ENCODE measurements around the gene CHDH. TPM values are rescaled to one million over a fixed set of nuclear protein-coding genes. Genes with fewer than 3 reads are reported as not detected.

Gene CHDH
- total and polyA plus RNA-seq, 2 experiments from 2014 or later = 2.3 to 6.6 TPM

- Histone ChIP-seq H3F3A (replicated peaks; ENCODE audit: low read depth) (no peaks in the 10 kb centered on the region), H3K27ac (ENCODE audit: low read depth) (no peak overlapping the region), H2AFZ (no peak overlapping the region), H3K79me2 (replicated peaks; ENCODE audit: insufficient read depth) (no peaks in the 10 kb centered on the region), H4K20me1 (replicated peaks; ENCODE audit: insufficient read depth) (no peaks in the 10 kb centered on the region), H3K4me1 (ENCODE audit: insufficient read depth) (no peaks in the 10 kb centered on the region), H3K9me2 (ENCODE audit: insufficient read depth) (no peaks in the 10 kb centered on the region), H3K4me2 (no peak overlapping the region), H3K4me3 (no peak overlapping the region), H3K36me3 (ENCODE audit: insufficient read depth) (no peaks in the 10 kb centered on the region), H3K27me3 (ENCODE audit: insufficient read depth) (no peaks in the 10 kb centered on the region)
- Mint-ChIP-seq H3K27ac (no peak overlapping the region), H3K27me3 (ENCODE audit: insufficient read depth, low read depth, poor library complexity) (peaks cover 7% of the 10 kb centered on the region), H3K36me3 (ENCODE audit: low read depth) (no peaks in the 10 kb centered on the region), H3K9me3 (no peaks in the 10 kb centered on the region), H3K4me1 (peaks cover 16% of the 10 kb centered on the region), H3K4me3 (no peak overlapping the region; the same call in 2 of the 3 replicates)
- ATAC-seq = no peak; the same call in 2 of the 3 replicates
- no peak for TF ChIP-seq NANOG (IDR thresholded peaks at IDR 0.05; ENCODE audit: borderline replicate concordance)
- TF ChIP-seq, protein P1, sequence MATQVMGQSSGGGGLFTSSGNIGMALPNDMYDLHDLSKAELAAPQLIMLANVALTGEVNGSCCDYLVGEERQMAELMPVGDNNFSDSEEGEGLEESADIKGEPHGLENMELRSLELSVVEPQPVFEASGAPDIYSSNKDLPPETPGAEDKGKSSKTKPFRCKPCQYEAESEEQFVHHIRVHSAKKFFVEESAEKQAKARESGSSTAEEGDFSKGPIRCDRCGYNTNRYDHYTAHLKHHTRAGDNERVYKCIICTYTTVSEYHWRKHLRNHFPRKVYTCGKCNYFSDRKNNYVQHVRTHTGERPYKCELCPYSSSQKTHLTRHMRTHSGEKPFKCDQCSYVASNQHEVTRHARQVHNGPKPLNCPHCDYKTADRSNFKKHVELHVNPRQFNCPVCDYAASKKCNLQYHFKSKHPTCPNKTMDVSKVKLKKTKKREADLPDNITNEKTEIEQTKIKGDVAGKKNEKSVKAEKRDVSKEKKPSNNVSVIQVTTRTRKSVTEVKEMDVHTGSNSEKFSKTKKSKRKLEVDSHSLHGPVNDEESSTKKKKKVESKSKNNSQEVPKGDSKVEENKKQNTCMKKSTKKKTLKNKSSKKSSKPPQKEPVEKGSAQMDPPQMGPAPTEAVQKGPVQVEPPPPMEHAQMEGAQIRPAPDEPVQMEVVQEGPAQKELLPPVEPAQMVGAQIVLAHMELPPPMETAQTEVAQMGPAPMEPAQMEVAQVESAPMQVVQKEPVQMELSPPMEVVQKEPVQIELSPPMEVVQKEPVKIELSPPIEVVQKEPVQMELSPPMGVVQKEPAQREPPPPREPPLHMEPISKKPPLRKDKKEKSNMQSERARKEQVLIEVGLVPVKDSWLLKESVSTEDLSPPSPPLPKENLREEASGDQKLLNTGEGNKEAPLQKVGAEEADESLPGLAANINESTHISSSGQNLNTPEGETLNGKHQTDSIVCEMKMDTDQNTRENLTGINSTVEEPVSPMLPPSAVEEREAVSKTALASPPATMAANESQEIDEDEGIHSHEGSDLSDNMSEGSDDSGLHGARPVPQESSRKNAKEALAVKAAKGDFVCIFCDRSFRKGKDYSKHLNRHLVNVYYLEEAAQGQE (IDR thresholded peaks at IDR 0.05; ENCODE audit: unreplicated experiment) = no peak
- TF ChIP-seq, protein P2, sequence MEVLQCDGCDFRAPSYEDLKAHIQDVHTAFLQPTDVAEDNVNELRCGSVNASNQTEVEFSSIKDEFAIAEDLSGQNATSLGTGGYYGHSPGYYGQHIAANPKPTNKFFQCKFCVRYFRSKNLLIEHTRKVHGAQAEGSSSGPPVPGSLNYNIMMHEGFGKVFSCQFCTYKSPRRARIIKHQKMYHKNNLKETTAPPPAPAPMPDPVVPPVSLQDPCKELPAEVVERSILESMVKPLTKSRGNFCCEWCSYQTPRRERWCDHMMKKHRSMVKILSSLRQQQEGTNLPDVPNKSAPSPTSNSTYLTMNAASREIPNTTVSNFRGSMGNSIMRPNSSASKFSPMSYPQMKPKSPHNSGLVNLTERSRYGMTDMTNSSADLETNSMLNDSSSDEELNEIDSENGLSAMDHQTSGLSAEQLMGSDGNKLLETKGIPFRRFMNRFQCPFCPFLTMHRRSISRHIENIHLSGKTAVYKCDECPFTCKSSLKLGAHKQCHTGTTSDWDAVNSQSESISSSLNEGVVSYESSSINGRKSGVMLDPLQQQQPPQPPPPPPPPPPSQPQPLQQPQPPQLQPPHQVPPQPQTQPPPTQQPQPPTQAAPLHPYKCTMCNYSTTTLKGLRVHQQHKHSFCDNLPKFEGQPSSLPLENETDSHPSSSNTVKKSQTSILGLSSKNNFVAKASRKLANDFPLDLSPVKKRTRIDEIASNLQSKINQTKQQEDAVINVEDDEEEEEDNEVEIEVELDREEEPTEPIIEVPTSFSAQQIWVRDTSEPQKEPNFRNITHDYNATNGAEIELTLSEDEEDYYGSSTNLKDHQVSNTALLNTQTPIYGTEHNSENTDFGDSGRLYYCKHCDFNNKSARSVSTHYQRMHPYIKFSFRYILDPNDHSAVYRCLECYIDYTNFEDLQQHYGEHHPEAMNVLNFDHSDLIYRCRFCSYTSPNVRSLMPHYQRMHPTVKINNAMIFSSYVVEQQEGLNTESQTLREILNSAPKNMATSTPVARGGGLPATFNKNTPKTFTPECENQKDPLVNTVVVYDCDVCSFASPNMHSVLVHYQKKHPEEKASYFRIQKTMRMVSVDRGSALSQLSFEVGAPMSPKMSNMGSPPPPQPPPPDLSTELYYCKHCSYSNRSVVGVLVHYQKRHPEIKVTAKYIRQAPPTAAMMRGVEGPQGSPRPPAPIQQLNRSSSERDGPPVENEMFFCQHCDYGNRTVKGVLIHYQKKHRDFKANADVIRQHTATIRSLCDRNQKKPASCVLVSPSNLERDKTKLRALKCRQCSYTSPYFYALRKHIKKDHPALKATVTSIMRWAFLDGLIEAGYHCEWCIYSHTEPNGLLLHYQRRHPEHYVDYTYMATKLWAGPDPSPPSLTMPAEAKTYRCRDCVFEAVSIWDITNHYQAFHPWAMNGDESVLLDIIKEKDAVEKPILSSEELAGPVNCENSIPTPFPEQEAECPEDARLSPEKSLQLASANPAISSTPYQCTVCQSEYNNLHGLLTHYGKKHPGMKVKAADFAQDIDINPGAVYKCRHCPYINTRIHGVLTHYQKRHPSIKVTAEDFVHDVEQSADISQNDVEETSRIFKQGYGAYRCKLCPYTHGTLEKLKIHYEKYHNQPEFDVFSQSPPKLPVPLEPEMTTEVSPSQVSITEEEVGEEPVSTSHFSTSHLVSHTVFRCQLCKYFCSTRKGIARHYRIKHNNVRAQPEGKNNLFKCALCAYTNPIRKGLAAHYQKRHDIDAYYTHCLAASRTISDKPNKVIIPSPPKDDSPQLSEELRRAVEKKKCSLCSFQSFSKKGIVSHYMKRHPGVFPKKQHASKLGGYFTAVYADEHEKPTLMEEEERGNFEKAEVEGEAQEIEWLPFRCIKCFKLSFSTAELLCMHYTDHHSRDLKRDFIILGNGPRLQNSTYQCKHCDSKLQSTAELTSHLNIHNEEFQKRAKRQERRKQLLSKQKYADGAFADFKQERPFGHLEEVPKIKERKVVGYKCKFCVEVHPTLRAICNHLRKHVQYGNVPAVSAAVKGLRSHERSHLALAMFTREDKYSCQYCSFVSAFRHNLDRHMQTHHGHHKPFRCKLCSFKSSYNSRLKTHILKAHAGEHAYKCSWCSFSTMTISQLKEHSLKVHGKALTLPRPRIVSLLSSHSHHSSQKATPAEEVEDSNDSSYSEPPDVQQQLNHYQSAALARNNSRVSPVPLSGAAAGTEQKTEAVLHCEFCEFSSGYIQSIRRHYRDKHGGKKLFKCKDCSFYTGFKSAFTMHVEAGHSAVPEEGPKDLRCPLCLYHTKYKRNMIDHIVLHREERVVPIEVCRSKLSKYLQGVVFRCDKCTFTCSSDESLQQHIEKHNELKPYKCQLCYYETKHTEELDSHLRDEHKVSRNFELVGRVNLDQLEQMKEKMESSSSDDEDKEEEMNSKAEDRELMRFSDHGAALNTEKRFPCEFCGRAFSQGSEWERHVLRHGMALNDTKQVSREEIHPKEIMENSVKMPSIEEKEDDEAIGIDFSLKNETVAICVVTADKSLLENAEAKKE (CRISPR knock-in tag; IDR thresholded peaks at IDR 0.05) = no peak
- TF ChIP-seq CREB1 (CRISPR knock-in tag; IDR thresholded peaks at IDR 0.05; ENCODE audit: low read depth) = no peak
- DNase-seq (ENCODE audit: low spot score) = no peak
These were observed 41.3 kb downstream of the CHDH start for GRCh38 chr3:53804697-53805462.
